HCT116 (cell line): ENCODE measurements around the gene GDAP2. TPM values are rescaled to one million over a fixed set of nuclear protein-coding genes. Genes with fewer than 3 reads are reported as not detected.

Source experiments
- ATAC-seq: fragments of 200-7000 bp; cut with Tn5 transposase; 2 replicates; pipeline ENCODE4 v1.9.1; 2020; ENCODE audit warnings: mild to moderate bottlenecking, moderate library complexity
- BruUV-seq: library from RNA; stranded (reverse); fragments of 400-500 nt; replicated peaks from 2 replicates; lab custom pipeline; 2021; lab: Mats Ljungman, UMichigan
- CTCF ChIA-PET: fragments of 300-600 bp; sonication (Branson Sonifier 250); formaldehyde crosslinking; loops from one replicate; lab custom pipeline; 2021; ENCODE audit warnings: antibody characterized with exemption; lab: Charles Lee
- POLR2A ChIA-PET: fragments of 300-600, 350-600 bp; sonication (Branson Sonifier 250); formaldehyde crosslinking; loops from one replicate; lab custom pipeline; 2021; ENCODE audit warnings: antibody characterized with exemption; lab: Charles Lee
- RAD21 ChIA-PET, 2 experiments: fragments of 300-600 bp; sonication (Branson Sonifier 250); formaldehyde crosslinking; loops; one replicate each; lab custom pipeline; 2023; ENCODE audit warnings: low total read pairs in 2 of 2; ENCODE audit not compliant: uncharacterized antibody in 2 of 2, unreplicated experiment in 2 of 2, low non-redundant PET in 1 of 2; lab: Charles Lee
- DNase-seq: peaks from one replicate; pipeline ENCODE4 v3.0.0-alpha.2; 2010; ENCODE audit warnings: low read depth, low spot score
- H2AFZ ChIP-seq: fragments of 200-600 bp; shearing (Covaris generic), sonication (generic); 2 replicates; pipeline ENCODE4 v1.6.1; 2017; ENCODE audit warnings: low read depth, mixed run types, mixed read lengths, antibody characterized with exemption, low read length; ENCODE audit not compliant: poor library complexity, severe bottlenecking
- H3K27ac ChIP-seq: 2 replicates; pipeline ENCODE4 v1.5.1; 2012; ENCODE audit warnings: low read depth, low read length
- H3K27me3 ChIP-seq: fragments of 200-600 bp; sonication (generic); 2 replicates; pipeline ENCODE4 v1.6.1; 2016; ENCODE audit warnings: mixed run types, low read length, mixed read lengths; ENCODE audit not compliant: insufficient read depth
- H3K36me3 ChIP-seq, 2 experiments: fragments of 200-500 bp in 1 of 2; fragments of 200-600 bp in 1 of 2; sonication (Bioruptor generic) in 1 of 2; sonication (generic) in 1 of 2; 2 replicates each; pipeline versions ENCODE4 v1.5.1 to v1.6.1; 2014 to 2016; ENCODE audit warnings: low read length in 2 of 2, inconsistent platforms in 1 of 2, mixed read lengths in 1 of 2, mixed run types in 1 of 2; ENCODE audit not compliant: insufficient read depth in 2 of 2, control insufficient read depth in 1 of 2
- H3K4me1 ChIP-seq, 2 experiments: fragments of 200-600 bp in 1 of 2; sonication (generic) in 1 of 2; 2 replicates each; pipeline versions ENCODE4 v1.5.1 to v1.6.1; 2012 to 2017; ENCODE audit warnings: low read length in 2 of 2, inconsistent platforms in 1 of 2, mild to moderate bottlenecking in 1 of 2, mixed read lengths in 1 of 2, mixed run types in 1 of 2, moderate library complexity in 1 of 2; ENCODE audit not compliant: insufficient read depth in 2 of 2, control insufficient read depth in 1 of 2
- H3K4me2 ChIP-seq: fragments of 200-600 bp; sonication (generic); 2 replicates; pipeline ENCODE4 v1.6.1; 2017; ENCODE audit warnings: mixed run types, low read length, mixed read lengths
- H3K4me3 ChIP-seq, 2 experiments: fragments of 200-600 bp in 1 of 2; sonication (generic) in 1 of 2; replicated peaks in 1 of 2; 2 replicates each; pipeline ENCODE4 v1.5.1; 2011 to 2016; ENCODE audit warnings: low read length in 2 of 2, control low read depth in 1 of 2, low read depth in 1 of 2, mild to moderate bottlenecking in 1 of 2, mixed read lengths in 1 of 2, mixed run types in 1 of 2
- H3K79me2 ChIP-seq: fragments of 200-600 bp; sonication (generic); 2 replicates; pipeline ENCODE4 v1.6.1; 2017; ENCODE audit warnings: mild to moderate bottlenecking, mixed run types, low read length, moderate library complexity, mixed read lengths; ENCODE audit not compliant: insufficient read depth
- H3K9ac ChIP-seq: fragments of 200-600 bp; sonication (generic); 2 replicates; pipeline ENCODE4 v1.6.1; 2016; ENCODE audit warnings: low read length, mixed read lengths
- H3K9me2 ChIP-seq: fragments of 200-600 bp; sonication (generic), shearing (Covaris generic); 2 replicates; pipeline ENCODE4 v1.6.1; 2017; ENCODE audit warnings: mixed run types, mild to moderate bottlenecking, moderate library complexity; ENCODE audit not compliant: insufficient read depth
- H3K9me3 ChIP-seq, 2 experiments: fragments of 200-500 bp in 1 of 2; fragments of 200-600 bp in 1 of 2; sonication (Bioruptor generic) in 1 of 2; sonication (generic) in 1 of 2; 2 replicates each; pipeline ENCODE4 v1.6.1; 2014 to 2017; ENCODE audit warnings: low read length in 2 of 2, mixed read lengths in 2 of 2, inconsistent platforms in 1 of 2, low read depth in 1 of 2, mild to moderate bottlenecking in 1 of 2, mixed run types in 1 of 2, moderate library complexity in 1 of 2; ENCODE audit not compliant: control insufficient read depth in 1 of 2, insufficient read depth in 1 of 2
- H4K20me1 ChIP-seq: fragments of 200-600 bp; sonication (generic), shearing (Covaris generic); 2 replicates; pipeline ENCODE4 v1.6.1; 2017; ENCODE audit warnings: mixed run types, mild to moderate bottlenecking, moderate library complexity; ENCODE audit not compliant: insufficient read depth
- ATF3 ChIP-seq: IDR thresholded peaks from 2 replicates; pipeline ENCODE4 v1.6.1; 2012
- CTCF ChIP-seq, 3 experiments: fragments of 200-600 bp in 1 of 3; sonication (generic) in 1 of 3; IDR thresholded peaks in 2 of 3; conservative IDR thresholded peaks in 1 of 3; 2 replicates each; pipeline ENCODE4 v1.5.1; 2012 to 2017; ENCODE audit warnings: low read depth in 2 of 3, low read length in 2 of 3, antibody characterized with exemption in 1 of 3, borderline replicate concordance in 1 of 3, control low read depth in 1 of 3, mild to moderate bottlenecking in 1 of 3, mixed read lengths in 1 of 3, mixed run types in 1 of 3, moderate library complexity in 1 of 3; ENCODE audit not compliant: insufficient read depth in 1 of 3
- EGR1 ChIP-seq: IDR thresholded peaks from 2 replicates; pipeline ENCODE4 v1.6.1; 2012; ENCODE audit warnings: low read depth
- ELF1 ChIP-seq: IDR thresholded peaks from 2 replicates; pipeline ENCODE4 v1.6.1; 2012; ENCODE audit warnings: low read depth, borderline replicate concordance
- EZH2 ChIP-seq: fragments of 200-600 bp; sonication (generic); IDR thresholded peaks from 2 replicates; pipeline ENCODE4 v1.6.1; 2017; ENCODE audit warnings: antibody characterized with exemption, mixed run types
- EZH2phosphoT487 ChIP-seq: fragments of 200-600 bp; IDR thresholded peaks from 2 replicates; pipeline ENCODE4 v1.6.1; 2018; ENCODE audit warnings: antibody characterized with exemption, borderline replicate concordance
- JUND ChIP-seq: IDR thresholded peaks from 2 replicates; pipeline ENCODE4 v1.6.1; 2012
- POLR2AphosphoS5 ChIP-seq: IDR thresholded peaks from 2 replicates; pipeline ENCODE4 v1.6.1; 2011; ENCODE audit warnings: mild to moderate bottlenecking, low read depth, low read length, moderate library complexity
- RAD21 ChIP-seq: IDR thresholded peaks from 2 replicates; pipeline ENCODE4 v1.6.1; 2012; ENCODE audit warnings: low read depth, mild to moderate bottlenecking
- SIN3A ChIP-seq: IDR thresholded peaks from 2 replicates; pipeline ENCODE4 v1.6.1; 2012; ENCODE audit warnings: low read depth
- TCF7L2 ChIP-seq: IDR thresholded peaks from 2 replicates; pipeline ENCODE4 v1.7.0; 2011; ENCODE audit warnings: borderline replicate concordance, inconsistent platforms; ENCODE audit not compliant: insufficient read depth, insufficient read length; ENCODE audit errors: extremely low read depth
- ZBTB33 ChIP-seq: IDR thresholded peaks from 2 replicates; pipeline ENCODE4 v1.6.1; 2011; ENCODE audit warnings: mild to moderate bottlenecking, low read length, moderate library complexity; ENCODE audit not compliant: insufficient replicate concordance; ENCODE audit errors: extremely low read depth
- ZNF274 ChIP-seq: fragments of 200-500 bp; sonication (Bioruptor generic); IDR thresholded peaks from 2 replicates; pipeline ENCODE4 v1.6.1; 2014; ENCODE audit warnings: mild to moderate bottlenecking, low read depth, low read length, inconsistent platforms
- intact Hi-C: fragments of 100-400 bp; cut with micrococcal nuclease; formaldehyde crosslinking; loops from 2 replicates; pipeline ENCODE4 v1.10.0; 2022
- total RNA-seq: library from RNA; stranded (reverse); gene quantifications from one replicate; pipeline ENCODE4 v1.2.1, GENCODE V29; 2021; ENCODE audit not compliant: unreplicated experiment

Gene GDAP2
- total RNA-seq, 1 experiment from 2014 or later = 21.4 TPM

GRCh38 chr1:117942293-117942692 is 12.9 kb upstream of the GDAP2 start:
- ATAC-seq (no peak), DNase-seq (no peak)
- H2AFZ ChIP-seq = no peak overlapping the region
- H3K4me2 ChIP-seq = no peak overlapping the region
- ChIA-PET CTCF (no interaction called here), POLR2A (no interaction called here)
- no peak overlapping the region for H3K9ac ChIP-seq
- intact Hi-C loops = no loop called here
- H3K27ac ChIP-seq = no peak overlapping the region
- H3K79me2 ChIP-seq = peaks cover 21% of the 10 kb centered on the region
- no peaks in the 10 kb centered on the region for H3K9me2 ChIP-seq
- TF ChIP-seq RAD21 (no peak), ELF1 (no peak), SIN3A (no peak)
- TF ChIP-seq, all 23 proteins: peak for 0
- H3K9me3 ChIP-seq = no peaks in the 10 kb centered on the region
- no peaks in the 10 kb centered on the region for H4K20me1 ChIP-seq
- RAD21 ChIA-PET = no interaction called here
- H3K4me1 ChIP-seq = no peaks in the 10 kb centered on the region
- BruUV-seq = no TSS peak
- no peak overlapping the region for H3K4me3 ChIP-seq
- H3K36me3 ChIP-seq = peaks cover 81 to 86% of the 10 kb centered on the region in 2 experiments; a peak in 3 of 4 replicates
- H3K27me3 ChIP-seq = no peaks in the 10 kb centered on the region

- BruUV-seq = no TSS peak
- intact Hi-C loops = no loop called here
- no peak for DNase-seq
- no peak overlapping the region for H3K4me2 ChIP-seq
- ATAC-seq = no peak
- RAD21 ChIA-PET = no interaction called here
- peaks cover 13% of the 10 kb centered on the region; the same call in 1 of the 2 replicates for H4K20me1 ChIP-seq
- H3K9ac ChIP-seq = no peak overlapping the region
- CTCF ChIA-PET = no interaction called here
- H3K79me2 ChIP-seq = peaks cover 92% of the 10 kb centered on the region
- no peaks in the 10 kb centered on the region for H3K9me3 ChIP-seq
- peaks cover 3 to 12% of the 10 kb centered on the region in 2 experiments; a peak in 2 of 4 replicates for H3K4me1 ChIP-seq
- H3K36me3 ChIP-seq = peaks cover 46 to 48% of the 10 kb centered on the region in 2 experiments
- no peak overlapping the region for H3K4me3 ChIP-seq
- no peak overlapping the region for H2AFZ ChIP-seq
- no peaks in the 10 kb centered on the region for H3K9me2 ChIP-seq
- POLR2A ChIA-PET = no interaction called here
- H3K27me3 ChIP-seq = no peaks in the 10 kb centered on the region
- no peak overlapping the region for H3K27ac ChIP-seq
- TF ChIP-seq CTCF (IDR thresholded peaks at IDR 0.05 in 2 of 3, conservative IDR thresholded peaks at IDR 0.05 in 1 of 3; ENCODE audit: borderline replicate concordance in 1 of 3, insufficient read depth in 1 of 3, low read depth in 2 of 3, low read length in 2 of 3) (no peak), POLR2AphosphoS5 (no peak), ZNF274 (no peak), SIN3A (no peak), EZH2phosphoT487 (no peak), TCF7L2 (no peak), ATF3 (no peak), EZH2 (no peak), JUND (no peak), EGR1 (no peak), RAD21 (no peak), ZBTB33 (no peak)
Measured at GRCh38 chr1:117933769-117934168, 4.3 kb upstream of the GDAP2 start.
